HEK293 (cell line): ENCODE results near the gene HPRT1.

ENCODE experiments used
- CTCF ChIA-PET: fragments of 350-600 bp; formaldehyde crosslinking; extraction: SDS; loops from one replicate; lab custom pipeline; 2021; ENCODE audit warnings: antibody characterized with exemption; lab: Yijun Ruan, JAX
- POLR2A ChIA-PET: fragments of 300-600 bp; formaldehyde crosslinking; extraction: SDS; loops from one replicate; lab custom pipeline; 2020; ENCODE audit warnings: antibody characterized with exemption, inconsistent platforms; lab: Yijun Ruan, JAX
- H3K27ac ChIP-seq: fragments of 200-500 bp; sonication (Bioruptor generic); 2 replicates; pipeline ENCODE4 v1.5.1; 2014; ENCODE audit warnings: low read depth, low read length, control low read depth, inconsistent platforms; ENCODE audit errors: extremely low read depth
- H3K36me3 ChIP-seq, 2 experiments: fragments of 200-500 bp in 1 of 2; sonication (Bioruptor generic) in 1 of 2; 1 replicate in 1 of 2; 2 replicates in 1 of 2; pipeline ENCODE4 v1.5.1; 2014 to 2017; ENCODE audit warnings: inconsistent platforms in 2 of 2, low read length in 2 of 2; ENCODE audit not compliant: control insufficient read depth in 2 of 2, insufficient read depth in 1 of 2
- H3K4me1 ChIP-seq: fragments of 200-500 bp; sonication (Bioruptor generic); 2 replicates; pipeline ENCODE4 v1.5.1; 2014; ENCODE audit warnings: mild to moderate bottlenecking, low read length, inconsistent platforms; ENCODE audit not compliant: control insufficient read depth, insufficient read depth
- H3K4me3 ChIP-seq: 2 replicates; pipeline ENCODE4 v1.5.1; 2011; ENCODE audit warnings: low read depth, mild to moderate bottlenecking, control low read depth, low read length, moderate library complexity
- H3K9me3 ChIP-seq: fragments of 200-500 bp; sonication (Bioruptor generic); 2 replicates; pipeline ENCODE4 v1.5.1; 2014; ENCODE audit warnings: low read depth, low read length, inconsistent platforms; ENCODE audit not compliant: control insufficient read depth, insufficient read depth
- CTCF ChIP-seq: fragments of 450-650 bp; formaldehyde crosslinking; IDR thresholded peaks from 2 replicates; pipeline ENCODE4 v1.5.1; 2016; ENCODE audit warnings: missing biosample characterization, missing genetic modification characterization
- OVOL3 ChIP-seq: fragments of 450-650 bp; formaldehyde crosslinking; IDR thresholded peaks from 2 replicates; pipeline ENCODE4 v1.5.1; 2016; ENCODE audit warnings: missing biosample characterization, missing genetic modification characterization
- PRDM2 ChIP-seq: fragments of 450-650 bp; formaldehyde crosslinking; IDR thresholded peaks from 2 replicates; pipeline ENCODE4 v1.5.1; 2016; ENCODE audit warnings: missing biosample characterization, missing genetic modification characterization, borderline replicate concordance
- SCRT2 ChIP-seq: fragments of 450-650 bp; formaldehyde crosslinking; IDR thresholded peaks from 2 replicates; pipeline ENCODE4 v1.5.1; 2016; ENCODE audit warnings: missing biosample characterization, missing genetic modification characterization
- ZBTB11 ChIP-seq: fragments of 450-650 bp; formaldehyde crosslinking; conservative IDR thresholded peaks from 2 replicates; pipeline ENCODE4 v1.5.1; 2016; ENCODE audit warnings: low read depth, missing biosample characterization, missing genetic modification characterization
- ZEB2 ChIP-seq: fragments of 450-650 bp; formaldehyde crosslinking; IDR thresholded peaks from 2 replicates; pipeline ENCODE4 v1.5.1; 2016; ENCODE audit warnings: missing biosample characterization, missing genetic modification characterization
- ZNF157 ChIP-seq: fragments of 450-650 bp; formaldehyde crosslinking; IDR thresholded peaks from 2 replicates; pipeline ENCODE4 v1.5.1; 2016; ENCODE audit warnings: missing biosample characterization, missing genetic modification characterization
- ZNF174 ChIP-seq: fragments of 450-650 bp; formaldehyde crosslinking; IDR thresholded peaks from 2 replicates; pipeline ENCODE4 v1.5.0; 2017; ENCODE audit warnings: missing biosample characterization, mild to moderate bottlenecking, missing genetic modification characterization
- ZNF362 ChIP-seq: fragments of 450-650 bp; formaldehyde crosslinking; IDR thresholded peaks from 2 replicates; pipeline ENCODE4 v1.5.1; 2016; ENCODE audit warnings: missing biosample characterization, missing genetic modification characterization
- ZNF366 ChIP-seq: fragments of 450-650 bp; formaldehyde crosslinking; conservative IDR thresholded peaks from 2 replicates; pipeline ENCODE4 v1.5.1; 2016; ENCODE audit warnings: missing biosample characterization, missing genetic modification characterization
- ZNF426 ChIP-seq: fragments of 450-650 bp; formaldehyde crosslinking; IDR thresholded peaks from 2 replicates; pipeline ENCODE4 v1.5.1; 2017; ENCODE audit warnings: missing biosample characterization, missing genetic modification characterization, mild to moderate bottlenecking, inconsistent platforms, moderate library complexity
- ZNF513 ChIP-seq: fragments of 450-650 bp; IDR thresholded peaks from 2 replicates; pipeline ENCODE4 v1.5.1; 2018; ENCODE audit warnings: missing biosample characterization, missing genetic modification characterization
- ZNF571 ChIP-seq: fragments of 450-650 bp; formaldehyde crosslinking; IDR thresholded peaks from 2 replicates; pipeline ENCODE4 v1.5.0; 2017; ENCODE audit warnings: missing biosample characterization, missing genetic modification characterization
- ZNF654 ChIP-seq: fragments of 450-650 bp; formaldehyde crosslinking; IDR thresholded peaks from 2 replicates; pipeline ENCODE4 v1.5.1; 2016; ENCODE audit warnings: low read depth, missing biosample characterization, missing genetic modification characterization
- ZNF660 ChIP-seq: fragments of 450-650 bp; IDR thresholded peaks from 2 replicates; pipeline ENCODE4 v1.5.1; 2018; ENCODE audit warnings: missing biosample characterization, mild to moderate bottlenecking, missing genetic modification characterization

Gene HPRT1

GRCh38 chrX:134482371-134482770 is 22.4 kb downstream of the HPRT1 start (continued):
- no peak for TF ChIP-seq ZNF426 (tag by site-specific recombination)

- H3K9me3 ChIP-seq, result no peaks in the 10 kb centered on the region
- H3K4me3 ChIP-seq, result no peak overlapping the region
- H3K4me1 ChIP-seq, result no peaks in the 10 kb centered on the region
- peaks cover 21 to 32% of the 10 kb centered on the region in 2 experiments for H3K36me3 ChIP-seq
- POLR2A ChIA-PET, result no interaction called here
- no peak overlapping the region for H3K27ac ChIP-seq
- CTCF ChIA-PET, result interaction anchor here (0.6 to 2.6 kb wide), 17 partner anchors 10 to 1110 kb away, joined by 3 to 23 read pairs (median 3); no protein-coding TSS in a partner anchor
- TF ChIP-seq OVOL3 (no peak), ZBTB11 (tag by site-specific recombination) (no peak), ZNF174 (tag by site-specific recombination) (no peak), ZNF571 (tag by site-specific recombination) (no peak), ZNF660 (tag by site-specific recombination) (0 out of 2 replicates have a peak, but pooled peaks have one; percentile 28), CTCF (tag by site-specific recombination) (peak; percentile 52; the same call in 1 of the 2 replicates), SCRT2 (tag by site-specific recombination) (peak; percentile 44; the same call in 1 of the 2 replicates), PRDM2 (tag by site-specific recombination) (no peak), ZNF513 (no peak), ZNF362 (tag by site-specific recombination) (peak; percentile 60; the same call in 1 of the 2 replicates), ZNF157 (no peak), ZNF654 (peak; percentile 88), ZEB2 (tag by site-specific recombination) (no peak), ZNF366 (0 out of 2 replicates have a peak, but pooled peaks have one; percentile 25)
Observed at GRCh38 chrX:134484039-134484438, 24.1 kb downstream of the HPRT1 start.
